Fibroblast of villous mesenchyme (primary cell): ENCODE results near the gene PRM3. TPM values are rescaled to one million over a fixed set of nuclear protein-coding genes. Genes with fewer than 3 reads are reported as not detected.

Source experiments
- DNase-seq: peaks from one replicate; pipeline ENCODE4 v3.0.0-alpha.2; 2010; ENCODE audit warnings: low read depth
- H3K4me3 ChIP-seq: 2 replicates; pipeline ENCODE4 v1.5.1; 2011; ENCODE audit warnings: low read depth, mild to moderate bottlenecking, low read length
- CTCF ChIP-seq: IDR thresholded peaks from 2 replicates; pipeline ENCODE4 v1.5.1; 2012; ENCODE audit warnings: low read depth, mild to moderate bottlenecking, low read length; ENCODE audit not compliant: insufficient read depth
- total RNA-seq: library from RNA; depleted of rRNA; stranded (reverse); fragments of >200 nt; gene quantifications from 2 replicates; pipeline ENCODE4 v1.2.3, GENCODE V29; 2012

Gene PRM3
- total RNA-seq, 1 donor, result not detected

GRCh38 chr16:11272484-11272883, 945 bp downstream of the PRM3 start:
- no peak overlapping the region for H3K4me3 ChIP-seq
- no peak for TF ChIP-seq CTCF
- DNase-seq, result no peak

DNA sequence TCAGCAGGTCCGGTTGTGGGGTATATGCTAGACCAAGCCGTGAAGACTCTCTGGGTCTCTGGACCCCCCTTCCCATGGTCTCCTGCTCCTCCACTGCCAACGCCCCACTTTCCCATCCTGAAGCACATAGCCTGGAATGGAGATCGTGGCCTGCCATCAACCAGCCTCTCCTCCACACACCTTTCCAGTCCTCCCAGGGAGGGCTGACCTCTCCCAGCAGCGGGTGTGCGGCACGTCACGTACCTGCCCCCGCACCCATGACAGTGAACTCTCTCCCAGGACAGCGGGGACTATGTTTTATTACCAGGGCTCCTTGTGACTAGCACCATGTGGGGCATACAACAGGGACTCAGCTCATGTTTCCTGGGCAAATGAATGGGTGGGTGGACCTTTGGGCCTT, 1.8 kb downstream of the PRM3 start:
- DNase-seq, result no peak
- TF ChIP-seq CTCF, result no peak
- no peak overlapping the region for H3K4me3 ChIP-seq

GRCh38 chr16:11270602-11271162, 2.7 kb downstream of the PRM3 start:
- no peak for DNase-seq
- no peak for TF ChIP-seq CTCF
- no peak overlapping the region for H3K4me3 ChIP-seq

GRCh38 chr16:11268921-11269375, 4.5 kb downstream of the PRM3 start, which contains the start of gene TNP2:
Gene TNP2 (minus strand): TSS chr16:11269325. CDS start chr16:11269262, 63 bp downstream.
- TF ChIP-seq CTCF, result no peak
- no peak within 1 kb of the TSS for H3K4me3 ChIP-seq
- DNase-seq, result no peak

DNA sequence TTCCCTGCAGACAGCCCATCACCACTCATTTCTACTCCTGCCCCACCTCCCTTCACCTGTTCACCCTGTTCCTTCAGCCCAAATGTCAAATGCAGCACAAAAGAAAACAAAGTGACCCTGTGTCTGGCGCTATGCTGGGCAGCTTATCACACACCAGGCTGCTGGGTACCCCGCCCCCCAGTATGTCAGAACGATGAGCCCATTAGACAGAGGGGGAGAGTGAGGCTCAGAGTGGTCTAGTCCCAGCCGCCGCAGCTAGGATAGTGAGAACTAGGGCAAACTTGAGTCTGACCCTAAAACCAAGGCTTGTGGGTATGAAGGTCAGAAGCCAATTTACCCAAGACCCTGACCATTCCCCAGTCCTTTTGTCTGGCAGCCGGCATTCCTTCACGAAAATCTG, 8.3 kb downstream of the PRM3 start:
- DNase-seq, result no peak
- TF ChIP-seq CTCF, result no peak
- H3K4me3 ChIP-seq, result no peak overlapping the region

GRCh38 chr16:11264155-11264832, 9.1 kb downstream of the PRM3 start:
- DNase-seq, result no peak
- TF ChIP-seq CTCF, result no peak
- H3K4me3 ChIP-seq, result no peak overlapping the region
